ENCODE data around the gene MALRD1. TPM values are rescaled to one million over a fixed set of nuclear protein-coding genes. Genes with fewer than 3 reads are reported as not detected.

Gene MALRD1
- total and polyA plus RNA-seq, 2 of the 8 experiments (the other 6 are each of a cell fraction or from before 2014, with no cell fraction given), result 0.32 to 0.35 TPM

GRCh38 chr10:19719284-19719683 is 670.7 kb downstream of the MALRD1 start (continued):
- no peak for TF ChIP-seq CBX5 (IDR thresholded peaks at IDR 0.05; ENCODE audit: low read depth, low read length)
- TF ChIP-seq NRF1 (IDR thresholded peaks at IDR 0.05; ENCODE audit: low read depth, low read length), result no peak
- TF ChIP-seq ZNF274 (IDR thresholded peaks at IDR 0.05; ENCODE audit: borderline replicate concordance, extremely low read depth, low read length), result no peak
- no peak for TF ChIP-seq TAF7 (optimal IDR thresholded peaks at IDR 0.05; ENCODE audit: borderline replicate concordance, low read depth, low read length)
- no peak for TF ChIP-seq POLR2A (IDR thresholded peaks at IDR 0.05; ENCODE audit: control extremely low read depth in 1 of 2, low read depth in 2 of 2, low read length in 2 of 2)
